HCT116 (cell line): ENCODE data around the gene PLB1. TPM values are rescaled to one million over a fixed set of nuclear protein-coding genes. Genes with fewer than 3 reads are reported as not detected.

Source experiments
- ATAC-seq: fragments of 200-7000 bp; cut with Tn5 transposase; 2 replicates; pipeline ENCODE4 v1.9.1; 2020; ENCODE audit warnings: mild to moderate bottlenecking, moderate library complexity
- BruUV-seq: library from RNA; stranded (reverse); fragments of 400-500 nt; replicated peaks from 2 replicates; lab custom pipeline; 2021; lab: Mats Ljungman, UMichigan
- CTCF ChIA-PET: fragments of 300-600 bp; sonication (Branson Sonifier 250); formaldehyde crosslinking; loops from one replicate; lab custom pipeline; 2021; ENCODE audit warnings: antibody characterized with exemption; lab: Charles Lee
- POLR2A ChIA-PET: fragments of 300-600, 350-600 bp; sonication (Branson Sonifier 250); formaldehyde crosslinking; loops from one replicate; lab custom pipeline; 2021; ENCODE audit warnings: antibody characterized with exemption; lab: Charles Lee
- RAD21 ChIA-PET, 2 experiments: fragments of 300-600 bp; sonication (Branson Sonifier 250); formaldehyde crosslinking; loops; one replicate each; lab custom pipeline; 2023; ENCODE audit warnings: low total read pairs in 2 of 2; ENCODE audit not compliant: uncharacterized antibody in 2 of 2, unreplicated experiment in 2 of 2, low non-redundant PET in 1 of 2; lab: Charles Lee
- DNase-seq: peaks from one replicate; pipeline ENCODE4 v3.0.0-alpha.2; 2010; ENCODE audit warnings: low read depth, low spot score
- H2AFZ ChIP-seq: fragments of 200-600 bp; shearing (Covaris generic), sonication (generic); 2 replicates; pipeline ENCODE4 v1.6.1; 2017; ENCODE audit warnings: low read depth, mixed run types, mixed read lengths, antibody characterized with exemption, low read length; ENCODE audit not compliant: poor library complexity, severe bottlenecking
- H3K27ac ChIP-seq: 2 replicates; pipeline ENCODE4 v1.5.1; 2012; ENCODE audit warnings: low read depth, low read length
- H3K27me3 ChIP-seq: fragments of 200-600 bp; sonication (generic); 2 replicates; pipeline ENCODE4 v1.6.1; 2016; ENCODE audit warnings: mixed run types, low read length, mixed read lengths; ENCODE audit not compliant: insufficient read depth
- H3K36me3 ChIP-seq, 2 experiments: fragments of 200-500 bp in 1 of 2; fragments of 200-600 bp in 1 of 2; sonication (Bioruptor generic) in 1 of 2; sonication (generic) in 1 of 2; 2 replicates each; pipeline versions ENCODE4 v1.5.1 to v1.6.1; 2014 to 2016; ENCODE audit warnings: low read length in 2 of 2, inconsistent platforms in 1 of 2, mixed read lengths in 1 of 2, mixed run types in 1 of 2; ENCODE audit not compliant: insufficient read depth in 2 of 2, control insufficient read depth in 1 of 2
- H3K4me1 ChIP-seq, 2 experiments: fragments of 200-600 bp in 1 of 2; sonication (generic) in 1 of 2; 2 replicates each; pipeline versions ENCODE4 v1.5.1 to v1.6.1; 2012 to 2017; ENCODE audit warnings: low read length in 2 of 2, inconsistent platforms in 1 of 2, mild to moderate bottlenecking in 1 of 2, mixed read lengths in 1 of 2, mixed run types in 1 of 2, moderate library complexity in 1 of 2; ENCODE audit not compliant: insufficient read depth in 2 of 2, control insufficient read depth in 1 of 2
- H3K4me2 ChIP-seq: fragments of 200-600 bp; sonication (generic); 2 replicates; pipeline ENCODE4 v1.6.1; 2017; ENCODE audit warnings: mixed run types, low read length, mixed read lengths
- H3K4me3 ChIP-seq, 2 experiments: fragments of 200-600 bp in 1 of 2; sonication (generic) in 1 of 2; replicated peaks in 1 of 2; 2 replicates each; pipeline ENCODE4 v1.5.1; 2011 to 2016; ENCODE audit warnings: low read length in 2 of 2, control low read depth in 1 of 2, low read depth in 1 of 2, mild to moderate bottlenecking in 1 of 2, mixed read lengths in 1 of 2, mixed run types in 1 of 2
- H3K79me2 ChIP-seq: fragments of 200-600 bp; sonication (generic); 2 replicates; pipeline ENCODE4 v1.6.1; 2017; ENCODE audit warnings: mild to moderate bottlenecking, mixed run types, low read length, moderate library complexity, mixed read lengths; ENCODE audit not compliant: insufficient read depth
- H3K9ac ChIP-seq: fragments of 200-600 bp; sonication (generic); 2 replicates; pipeline ENCODE4 v1.6.1; 2016; ENCODE audit warnings: low read length, mixed read lengths
- H3K9me2 ChIP-seq: fragments of 200-600 bp; sonication (generic), shearing (Covaris generic); 2 replicates; pipeline ENCODE4 v1.6.1; 2017; ENCODE audit warnings: mixed run types, mild to moderate bottlenecking, moderate library complexity; ENCODE audit not compliant: insufficient read depth
- H3K9me3 ChIP-seq, 2 experiments: fragments of 200-500 bp in 1 of 2; fragments of 200-600 bp in 1 of 2; sonication (Bioruptor generic) in 1 of 2; sonication (generic) in 1 of 2; 2 replicates each; pipeline ENCODE4 v1.6.1; 2014 to 2017; ENCODE audit warnings: low read length in 2 of 2, mixed read lengths in 2 of 2, inconsistent platforms in 1 of 2, low read depth in 1 of 2, mild to moderate bottlenecking in 1 of 2, mixed run types in 1 of 2, moderate library complexity in 1 of 2; ENCODE audit not compliant: control insufficient read depth in 1 of 2, insufficient read depth in 1 of 2
- H4K20me1 ChIP-seq: fragments of 200-600 bp; sonication (generic), shearing (Covaris generic); 2 replicates; pipeline ENCODE4 v1.6.1; 2017; ENCODE audit warnings: mixed run types, mild to moderate bottlenecking, moderate library complexity; ENCODE audit not compliant: insufficient read depth
- CTCF ChIP-seq, 3 experiments: fragments of 200-600 bp in 1 of 3; sonication (generic) in 1 of 3; IDR thresholded peaks in 2 of 3; conservative IDR thresholded peaks in 1 of 3; 2 replicates each; pipeline ENCODE4 v1.5.1; 2012 to 2017; ENCODE audit warnings: low read depth in 2 of 3, low read length in 2 of 3, antibody characterized with exemption in 1 of 3, borderline replicate concordance in 1 of 3, control low read depth in 1 of 3, mild to moderate bottlenecking in 1 of 3, mixed read lengths in 1 of 3, mixed run types in 1 of 3, moderate library complexity in 1 of 3; ENCODE audit not compliant: insufficient read depth in 1 of 3
- EZH2phosphoT487 ChIP-seq: fragments of 200-600 bp; IDR thresholded peaks from 2 replicates; pipeline ENCODE4 v1.6.1; 2018; ENCODE audit warnings: antibody characterized with exemption, borderline replicate concordance
- RAD21 ChIP-seq: IDR thresholded peaks from 2 replicates; pipeline ENCODE4 v1.6.1; 2012; ENCODE audit warnings: low read depth, mild to moderate bottlenecking
- SIN3A ChIP-seq: IDR thresholded peaks from 2 replicates; pipeline ENCODE4 v1.6.1; 2012; ENCODE audit warnings: low read depth
- YY1 ChIP-seq: IDR thresholded peaks from 2 replicates; pipeline ENCODE4 v1.6.1; 2011; ENCODE audit warnings: low read length, low read depth, moderate library complexity, mild to moderate bottlenecking; ENCODE audit not compliant: insufficient replicate concordance; ENCODE audit errors: extremely low read depth
- intact Hi-C: fragments of 100-400 bp; cut with micrococcal nuclease; formaldehyde crosslinking; loops from 2 replicates; pipeline ENCODE4 v1.10.0; 2022
- total RNA-seq: library from RNA; stranded (reverse); gene quantifications from one replicate; pipeline ENCODE4 v1.2.1, GENCODE V29; 2021; ENCODE audit not compliant: unreplicated experiment

Gene PLB1
- total RNA-seq, 1 experiment from 2014 or later, result 0.49 TPM

DNA sequence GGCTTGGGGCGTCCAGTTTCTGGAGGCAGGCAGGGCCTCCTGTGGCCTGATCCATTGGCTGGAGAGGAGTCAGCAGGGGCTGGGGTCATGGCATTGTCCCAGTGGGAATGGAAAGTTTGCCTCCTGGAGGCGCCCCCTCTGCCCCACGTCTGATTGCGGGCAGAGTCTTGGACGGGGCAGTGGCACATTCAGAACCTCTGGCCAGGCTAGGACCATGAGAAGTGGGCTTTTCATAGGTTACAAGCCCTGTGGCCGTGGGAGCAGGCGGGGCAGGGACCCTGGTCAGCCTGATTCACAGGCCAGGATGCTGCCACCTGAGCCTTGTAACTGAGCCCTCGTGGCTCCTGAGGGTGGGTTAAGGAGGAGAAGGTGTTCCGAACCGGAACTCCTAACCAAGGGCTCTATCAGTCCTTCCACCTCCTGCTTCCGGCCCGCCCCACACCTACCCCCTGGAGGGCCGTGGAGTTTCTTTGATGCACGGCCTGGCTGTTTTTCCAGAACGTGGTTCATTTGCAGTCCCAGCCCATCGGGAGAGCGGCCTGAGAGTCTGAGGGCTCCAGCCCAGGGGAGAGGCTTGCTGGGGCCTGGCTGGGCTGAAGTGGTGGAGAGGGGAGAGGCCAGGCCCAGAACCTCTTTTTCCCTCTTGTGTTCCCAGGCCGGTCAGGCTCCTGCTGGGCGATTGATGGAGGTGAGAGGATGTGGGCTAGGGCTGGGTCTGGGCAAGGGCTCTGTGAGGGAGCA is 43.9 kb upstream of the PLB1 start:
- H3K27ac ChIP-seq, result no peak overlapping the region
- DNase-seq (no peak), ATAC-seq (peak; percentile 39)
- TF ChIP-seq SIN3A, result no peak
- intact Hi-C loops, result loop anchor here (1.0 to 2.0 kb wide), 4 partner anchors 645 to 769 kb away; no protein-coding TSS in a partner anchor
- H3K4me1 ChIP-seq, result peaks cover 8 to 32% of the 10 kb centered on the region in 2 experiments; a peak in 3 of 4 replicates
- H3K4me2 ChIP-seq, result no peak overlapping the region
- no peaks in the 10 kb centered on the region for H3K36me3 ChIP-seq
- H3K27me3 ChIP-seq, result no peaks in the 10 kb centered on the region
- H2AFZ ChIP-seq, result no peak overlapping the region
- no peaks in the 10 kb centered on the region for H3K9me3 ChIP-seq
- POLR2A ChIA-PET, result no interaction called here
- RAD21 ChIA-PET, result no interaction called here
- no peaks in the 10 kb centered on the region for H3K9me2 ChIP-seq
- no peaks in the 10 kb centered on the region for H4K20me1 ChIP-seq
- H3K79me2 ChIP-seq, result no peaks in the 10 kb centered on the region
- CTCF ChIA-PET, result interaction anchor here (0.8 to 1.9 kb wide), 3 partner anchors 745 to 752 kb away, joined by 3 to 6 read pairs (median 5); no protein-coding TSS in a partner anchor
- no peak overlapping the region for H3K9ac ChIP-seq
- H3K4me3 ChIP-seq, result no peak overlapping the region
- BruUV-seq, result no TSS peak

GRCh38 chr2:28452534-28453081 is 43.3 kb upstream of the PLB1 start:
- Histone ChIP-seq H3K4me2 (no peak overlapping the region), H2AFZ (peak overlapping the region; percentile 85), H4K20me1 (no peaks in the 10 kb centered on the region), H3K9me3 (no peaks in the 10 kb centered on the region), H3K36me3 (no peaks in the 10 kb centered on the region), H3K4me3 (no peak overlapping the region), H3K27ac (no peak overlapping the region), H3K4me1 (peaks cover 8 to 31% of the 10 kb centered on the region in 2 experiments; a peak in 3 of 4 replicates), H3K79me2 (no peaks in the 10 kb centered on the region), H3K9ac (no peak overlapping the region), H3K27me3 (no peaks in the 10 kb centered on the region), H3K9me2 (no peaks in the 10 kb centered on the region)
- ChIA-PET CTCF (interaction anchor here (0.8 to 1.9 kb wide), 3 partner anchors 746 to 752 kb away, joined by 3 to 6 read pairs (median 5); no protein-coding TSS in a partner anchor), RAD21 (no interaction called here), POLR2A (no interaction called here)
- intact Hi-C loops, result loop anchor here (1.0 to 2.0 kb wide), 4 partner anchors 645 to 770 kb away; no protein-coding TSS in a partner anchor
- ATAC-seq, result peak; percentile 91
- TF ChIP-seq RAD21 (peak; percentile 97), YY1 (peak; percentile 40), EZH2phosphoT487 (no peak), CTCF (IDR thresholded peaks at IDR 0.05 in 2 of 3, conservative IDR thresholded peaks at IDR 0.05 in 1 of 3; ENCODE audit: borderline replicate concordance in 1 of 3, insufficient read depth in 1 of 3, low read depth in 2 of 3, low read length in 2 of 3) (peak; percentile 85 to 98 (median 97))
- DNase-seq, result peak; percentile 32
- BruUV-seq, result no TSS peak
